ENCODE data around the gene MCRIP2.

GRCh38 chr16:658679-659571, 17.3 kb downstream of the MCRIP2 start:
- TF ChIP-seq CTCF (IDR thresholded peaks at IDR 0.05; ENCODE audit: low read depth, low read length, poor library complexity, severe bottlenecking) (peak; percentile 34), EZH2phosphoT487 (IDR thresholded peaks at IDR 0.05; ENCODE audit: borderline replicate concordance, low read length) (no peak)
